NB4 (cell line): ENCODE measurements around the gene MCUR1.

Source experiments
- DNase-seq: peaks from one replicate; pipeline ENCODE4 v3.0.0; 2010; ENCODE audit warnings: low read depth
- H3K4me3 ChIP-seq: one replicate; pipeline ENCODE4 v1.5.1; 2011; ENCODE audit warnings: mild to moderate bottlenecking, low read depth, low read length, moderate library complexity
- MAX ChIP-seq: IDR thresholded peaks from 2 replicates; pipeline ENCODE4 v1.6.1; 2011; ENCODE audit warnings: low read depth, low read length
- MYC ChIP-seq: IDR thresholded peaks from 2 replicates; pipeline ENCODE4 v1.6.1; 2011; ENCODE audit warnings: low read depth, low read length
- POLR2A ChIP-seq: IDR thresholded peaks from 2 replicates; pipeline ENCODE4 v1.6.1; 2011; ENCODE audit warnings: mild to moderate bottlenecking; ENCODE audit not compliant: insufficient read length; ENCODE audit errors: extremely low read depth
- TF ChIP-seq, protein P1 (sequence below): IDR thresholded peaks from one replicate; pipeline ENCODE4 v1.5.1; 2012; ENCODE audit warnings: low read depth, low read length

MCUR1 gene

DNA sequence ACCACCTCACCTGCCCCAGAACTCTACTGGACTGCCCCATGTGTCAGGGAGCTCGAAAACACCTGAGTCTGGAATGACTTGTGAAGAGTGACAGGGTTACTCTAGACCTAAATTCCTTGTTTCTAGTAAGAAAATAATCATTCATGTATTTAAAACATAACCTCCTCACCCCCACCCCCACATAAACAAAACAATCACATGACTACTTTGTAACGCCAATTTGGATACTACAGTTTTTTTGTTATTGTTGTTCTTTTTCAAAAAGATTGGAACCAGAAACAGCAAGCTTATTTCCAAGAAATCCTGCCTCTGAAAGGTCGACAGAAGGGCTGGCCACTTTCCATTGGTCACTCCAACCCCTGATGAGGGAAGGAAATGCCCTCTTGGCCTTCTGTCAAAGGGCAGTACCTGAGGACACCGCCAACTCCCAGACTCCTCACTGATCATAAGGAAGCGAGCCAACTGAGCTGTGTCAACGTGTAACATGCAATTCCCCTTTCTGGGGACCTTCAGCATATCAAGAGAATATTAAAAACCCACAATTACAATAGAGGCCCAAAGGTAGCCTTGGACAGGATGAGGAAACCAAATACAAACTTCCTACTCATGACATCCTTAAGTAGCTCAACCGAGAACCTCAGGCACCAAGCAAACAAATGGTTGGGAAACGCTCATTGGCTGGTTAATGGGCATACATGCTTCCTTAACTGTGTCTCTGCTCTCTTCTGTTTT lies 2.6 kb downstream of the MCUR1 start:
- DNase-seq, result peak; percentile 37
- TF ChIP-seq MYC (no peak), POLR2A (no peak), MAX (no peak)
- TF ChIP-seq, protein P1, sequence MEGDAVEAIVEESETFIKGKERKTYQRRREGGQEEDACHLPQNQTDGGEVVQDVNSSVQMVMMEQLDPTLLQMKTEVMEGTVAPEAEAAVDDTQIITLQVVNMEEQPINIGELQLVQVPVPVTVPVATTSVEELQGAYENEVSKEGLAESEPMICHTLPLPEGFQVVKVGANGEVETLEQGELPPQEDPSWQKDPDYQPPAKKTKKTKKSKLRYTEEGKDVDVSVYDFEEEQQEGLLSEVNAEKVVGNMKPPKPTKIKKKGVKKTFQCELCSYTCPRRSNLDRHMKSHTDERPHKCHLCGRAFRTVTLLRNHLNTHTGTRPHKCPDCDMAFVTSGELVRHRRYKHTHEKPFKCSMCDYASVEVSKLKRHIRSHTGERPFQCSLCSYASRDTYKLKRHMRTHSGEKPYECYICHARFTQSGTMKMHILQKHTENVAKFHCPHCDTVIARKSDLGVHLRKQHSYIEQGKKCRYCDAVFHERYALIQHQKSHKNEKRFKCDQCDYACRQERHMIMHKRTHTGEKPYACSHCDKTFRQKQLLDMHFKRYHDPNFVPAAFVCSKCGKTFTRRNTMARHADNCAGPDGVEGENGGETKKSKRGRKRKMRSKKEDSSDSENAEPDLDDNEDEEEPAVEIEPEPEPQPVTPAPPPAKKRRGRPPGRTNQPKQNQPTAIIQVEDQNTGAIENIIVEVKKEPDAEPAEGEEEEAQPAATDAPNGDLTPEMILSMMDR, result no peak
- peak overlapping the region; percentile 14 for H3K4me3 ChIP-seq

GRCh38 chr6:13810688-13811446 lies 3.5 kb downstream of the MCUR1 start:
- TF ChIP-seq MYC (no peak), MAX (no peak), POLR2A (no peak)
- TF ChIP-seq, protein P1, result no peak
- H3K4me3 ChIP-seq, result no peak overlapping the region
- DNase-seq, result no peak

DNA sequence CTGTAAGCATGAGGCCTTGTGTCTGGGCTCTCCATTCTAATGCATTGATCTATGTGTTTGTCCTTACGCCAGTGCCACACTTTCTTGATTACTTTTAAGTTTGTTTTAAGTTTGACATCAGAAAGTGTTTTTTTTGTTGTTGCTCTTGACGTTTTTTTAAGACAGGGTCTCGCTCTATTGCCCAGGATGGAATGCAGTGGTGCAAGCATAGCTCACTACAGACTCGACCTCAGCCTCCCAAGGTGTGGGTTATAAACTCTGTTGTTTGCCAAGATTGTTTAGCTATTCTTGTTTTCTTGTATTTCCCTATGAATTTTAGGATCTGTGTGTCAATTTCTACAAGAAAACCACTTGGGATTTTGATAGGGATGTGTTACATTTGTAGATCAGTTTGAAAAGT lies 5.6 kb downstream of the MCUR1 start:
- TF ChIP-seq MAX (no peak), POLR2A (no peak), MYC (no peak)
- TF ChIP-seq, protein P1, result no peak

GRCh38 chr6:13807696-13808095 lies 6.7 kb downstream of the MCUR1 start:
- TF ChIP-seq MYC (no peak), POLR2A (no peak), MAX (no peak)
- TF ChIP-seq, protein P1, result no peak
- no peak overlapping the region for H3K4me3 ChIP-seq
- DNase-seq, result no peak

More for the DNA sequence above, 5.6 kb downstream of the MCUR1 start:
- DNase-seq, result no peak
- H3K4me3 ChIP-seq, result no peak overlapping the region

DNA sequence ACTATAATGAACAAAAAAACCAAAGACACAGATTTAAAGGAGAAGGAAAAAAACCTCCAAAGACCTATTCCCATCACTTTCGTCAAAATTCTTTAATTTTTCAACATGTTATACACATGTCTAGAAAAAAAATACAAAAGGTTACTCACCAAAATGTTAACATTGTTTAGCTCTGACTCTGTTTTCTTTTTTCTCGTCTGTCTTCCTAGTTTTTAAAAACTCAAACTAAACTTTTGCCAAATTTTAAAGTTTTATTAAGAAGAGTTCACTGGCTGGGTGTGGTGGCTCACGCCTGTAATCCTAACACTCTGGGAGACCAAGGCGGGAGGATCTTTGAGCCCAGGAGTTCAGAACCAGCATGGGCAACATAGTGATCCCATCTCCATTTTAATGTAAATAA lies 10.8 kb downstream of the MCUR1 start:
- TF ChIP-seq POLR2A, result no peak
- TF ChIP-seq MAX, result no peak
- TF ChIP-seq, protein P1, result no peak
- TF ChIP-seq MYC, result no peak
- no peak overlapping the region for H3K4me3 ChIP-seq
- no peak for DNase-seq
